Gastroesophageal sphincter (tissue), 4 donors: ENCODE measurements around the gene SMIM7. TPM values are rescaled to one million over a fixed set of nuclear protein-coding genes. Genes with fewer than 3 reads are reported as not detected.

Experiments used
- ATAC-seq: fragments of 150-250 bp; one replicate; pipeline ENCODE4 v1.9.1; 2016; ENCODE audit warnings: mild to moderate bottlenecking, moderate library complexity
- H3K27ac ChIP-seq, 4 donors: fragments of 200-600 bp; sonication (generic) in 3 of 4; 1 replicate in 3 of 4; 2 replicates in 1 of 4; pipeline ENCODE4 v1.5.1; 2016 to 2019
- H3K27me3 ChIP-seq: fragments of 200-600 bp; sonication (generic); one replicate; pipeline ENCODE4 v1.5.1; 2019
- H3K36me3 ChIP-seq, 2 donors: fragments of 200-600 bp; sonication (generic); one replicate each; pipeline ENCODE4 v1.5.1; 2019; ENCODE audit warnings: control low read depth in 1 of 2
- H3K4me1 ChIP-seq, 3 donors: fragments of 200-600 bp; sonication (generic); 1 replicate in 2 of 3; 2 replicates in 1 of 3; pipeline ENCODE4 v1.5.1; 2016 to 2019; ENCODE audit warnings: control low read depth in 2 of 3
- H3K4me3 ChIP-seq, 2 donors: fragments of 200-600 bp; sonication (generic); one replicate each; pipeline ENCODE4 v1.5.1; 2019; ENCODE audit warnings: mild to moderate bottlenecking in 1 of 2, moderate library complexity in 1 of 2
- H3K9me3 ChIP-seq, 3 donors: fragments of 200-600 bp; sonication (generic); one replicate each; pipeline ENCODE4 v1.5.1; 2017 to 2019; ENCODE audit warnings: control low read depth in 2 of 3
- CTCF ChIP-seq, 4 experiments: fragments of 200-600 bp in 2 of 4; fragments of 450-650 bp in 2 of 4; sonication (generic) in 1 of 4; IDR thresholded peaks; one replicate each; pipeline ENCODE4 v1.5.1; 2017 to 2019; ENCODE audit warnings: antibody characterized with exemption in 4 of 4, mild to moderate bottlenecking in 2 of 4, moderate library complexity in 2 of 4
- EP300 ChIP-seq: sonication (generic); formaldehyde crosslinking; IDR thresholded peaks from one replicate; pipeline ENCODE4 v1.6.1; 2017; ENCODE audit warnings: antibody characterized with exemption, mild to moderate bottlenecking
- POLR2A ChIP-seq, 2 donors: fragments of 450-650 bp; IDR thresholded peaks; one replicate each; pipeline ENCODE4 v1.6.1; 2017; ENCODE audit warnings: antibody characterized with exemption in 2 of 2, mild to moderate bottlenecking in 2 of 2, moderate library complexity in 1 of 2
- POLR2AphosphoS5 ChIP-seq: sonication (generic); formaldehyde crosslinking; IDR thresholded peaks from one replicate; pipeline ENCODE4 v1.6.1; 2017; ENCODE audit warnings: antibody characterized with exemption
- WGBS, 2 donors: methylation state at CpG; one replicate each; pipeline ENCODE4 v1.1.5; 2018; ENCODE audit warnings: low coverage in 1 of 2; 5-methylcytosine and 5-hydroxymethylcytosine counted together
- total RNA-seq, 4 donors: library from RNA; depleted of rRNA; stranded (reverse); fragments of >200 nt; gene quantifications; one replicate each; pipeline ENCODE4 v1.1.0, GENCODE V29; 2016

The SMIM7 gene
- total RNA-seq, 4 donors from 2014 or later: 73.4 to 112 (median 86.0) TPM

GRCh38 chr19:16661480-16662034 lies 1.6 kb upstream of the SMIM7 start:
- Histone ChIP-seq H3K36me3 (peaks cover 0 to 33% of the 10 kb centered on the region in 2 donors), H3K27me3 (no peaks in the 10 kb centered on the region), H3K9me3 (no peaks in the 10 kb centered on the region), H3K4me1 (peaks cover 0 to 54% (median 19%) of the 10 kb centered on the region in 3 donors), H3K27ac (peak overlapping the region; percentile 32 to 98 (median 88)), H3K4me3 (peak overlapping the region; percentile 71 to 72)
- ATAC-seq: no peak
- 14% methylated on average over 1 of the region's 31 CpGs; no CpG with 5 or more reads in 1 of the 2 donors for WGBS, 2 donors
- no peak for TF ChIP-seq EP300
- TF ChIP-seq POLR2A (IDR thresholded peaks at IDR 0.05): no peak
- no peak for TF ChIP-seq CTCF (IDR thresholded peaks at IDR 0.05)
- peak; percentile 13 for TF ChIP-seq POLR2AphosphoS5

- Histone ChIP-seq H3K36me3 (peaks cover 0 to 33% of the 10 kb centered on the region in 2 donors), H3K4me3 (peak within 1 kb of the TSS; percentile 71 to 72), H3K27me3 (no peaks in the 10 kb centered on the region), H3K9me3 (no peaks in the 10 kb centered on the region), H3K4me1 (peaks cover 0 to 61% (median 19%) of the 10 kb centered on the region in 3 donors), H3K27ac (peak within 1 kb of the TSS; percentile 73 to 98 (median 88))
- WGBS, 2 donors: no CpG with 5 or more reads among the region's 76 CpGs
- TF ChIP-seq POLR2AphosphoS5: peak; percentile 34
- no peak for TF ChIP-seq EP300
- no peak for TF ChIP-seq CTCF (IDR thresholded peaks at IDR 0.05)
- peak; percentile 26 to 36 for TF ChIP-seq POLR2A (IDR thresholded peaks at IDR 0.05)
- ATAC-seq: peak; percentile 19
Measured at GRCh38 chr19:16660763-16661479, 977 bp upstream of the SMIM7 start, which contains the start of gene TMEM38A. TMEM38A (plus strand) TSS chr19:16661139; CDS start chr19:16661218, 79 bp downstream.

GRCh38 chr19:16659464-16659831 lies 496 bp downstream of the SMIM7 start:
- ATAC-seq: no peak
- Histone ChIP-seq H3K36me3 (peaks cover 0 to 45% of the 10 kb centered on the region in 2 donors), H3K4me3 (peak overlapping the region; percentile 71 to 72), H3K27ac (peak overlapping the region; percentile 67 to 98 (median 88)), H3K4me1 (peaks cover 0 to 64% (median 19%) of the 10 kb centered on the region in 3 donors), H3K27me3 (no peaks in the 10 kb centered on the region), H3K9me3 (no peaks in the 10 kb centered on the region)
- 0% methylated on average over 4 of the region's 14 CpGs; no CpG with 5 or more reads in 1 of the 2 donors for WGBS, 2 donors
- no peak for TF ChIP-seq POLR2A (IDR thresholded peaks at IDR 0.05)
- no peak for TF ChIP-seq CTCF (IDR thresholded peaks at IDR 0.05)
- TF ChIP-seq EP300: no peak
- no peak for TF ChIP-seq POLR2AphosphoS5

GRCh38 chr19:16657384-16657783 lies 2.6 kb downstream of the SMIM7 start:
- H3K9me3 ChIP-seq: no peaks in the 10 kb centered on the region
- H3K4me3 ChIP-seq: no peak overlapping the region
- H3K27me3 ChIP-seq: no peaks in the 10 kb centered on the region
- no peak overlapping the region for H3K27ac ChIP-seq
- TF ChIP-seq POLR2A (IDR thresholded peaks at IDR 0.05) (no peak), EP300 (no peak), CTCF (IDR thresholded peaks at IDR 0.05) (no peak), POLR2AphosphoS5 (no peak)
- H3K4me1 ChIP-seq: peaks cover 0 to 76% (median 19%) of the 10 kb centered on the region in 3 donors
- ATAC-seq: no peak
- peaks cover 0 to 66% of the 10 kb centered on the region in 2 donors for H3K36me3 ChIP-seq
- 77 to 89% methylated on average over 3 to 4 of the region's 5 CpGs for WGBS, 2 donors

- H3K27me3 ChIP-seq: no peaks in the 10 kb centered on the region
- ATAC-seq: no peak
- no peak overlapping the region for H3K27ac ChIP-seq
- no peak for TF ChIP-seq POLR2AphosphoS5
- TF ChIP-seq POLR2A (IDR thresholded peaks at IDR 0.05): no peak
- no peak for TF ChIP-seq CTCF (IDR thresholded peaks at IDR 0.05)
- no peak overlapping the region for H3K4me3 ChIP-seq
- H3K36me3 ChIP-seq: peaks cover 0 to 82% of the 10 kb centered on the region in 2 donors
- peaks cover 0 to 78% (median 10%) of the 10 kb centered on the region in 3 donors for H3K4me1 ChIP-seq
- WGBS, 2 donors: 40 to 71% methylated on average over 2 to 6 of the region's 11 CpGs
- no peaks in the 10 kb centered on the region for H3K9me3 ChIP-seq
Measured at GRCh38 chr19:16655727-16656126, 4.2 kb downstream of the SMIM7 start.
